ENCODE data around the gene GTPBP6.
"Not testable (repeated sequence)": the region's sequence is repeated elsewhere in the genome, so short reads cannot be mapped to it uniquely, and the experiment has no call there.

GTPBP6 gene

DNA sequence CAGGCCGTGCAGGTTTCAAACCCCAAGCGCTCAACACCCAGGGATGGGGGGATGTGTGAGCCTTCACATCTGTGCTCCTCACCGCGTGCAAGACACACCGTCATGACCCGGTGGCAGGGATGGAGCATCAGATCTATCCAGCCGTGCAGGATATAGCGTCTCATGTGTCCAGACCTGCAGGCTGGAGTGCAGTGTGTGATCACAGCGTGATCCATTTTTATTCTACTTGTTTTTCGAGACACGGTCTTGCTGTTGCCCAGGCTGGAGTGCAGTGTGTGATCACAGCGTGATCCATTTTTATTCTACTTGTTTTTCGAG, 32.7 kb upstream of the GTPBP6 start:
- not testable (repeated sequence) for DNase-seq

DNA sequence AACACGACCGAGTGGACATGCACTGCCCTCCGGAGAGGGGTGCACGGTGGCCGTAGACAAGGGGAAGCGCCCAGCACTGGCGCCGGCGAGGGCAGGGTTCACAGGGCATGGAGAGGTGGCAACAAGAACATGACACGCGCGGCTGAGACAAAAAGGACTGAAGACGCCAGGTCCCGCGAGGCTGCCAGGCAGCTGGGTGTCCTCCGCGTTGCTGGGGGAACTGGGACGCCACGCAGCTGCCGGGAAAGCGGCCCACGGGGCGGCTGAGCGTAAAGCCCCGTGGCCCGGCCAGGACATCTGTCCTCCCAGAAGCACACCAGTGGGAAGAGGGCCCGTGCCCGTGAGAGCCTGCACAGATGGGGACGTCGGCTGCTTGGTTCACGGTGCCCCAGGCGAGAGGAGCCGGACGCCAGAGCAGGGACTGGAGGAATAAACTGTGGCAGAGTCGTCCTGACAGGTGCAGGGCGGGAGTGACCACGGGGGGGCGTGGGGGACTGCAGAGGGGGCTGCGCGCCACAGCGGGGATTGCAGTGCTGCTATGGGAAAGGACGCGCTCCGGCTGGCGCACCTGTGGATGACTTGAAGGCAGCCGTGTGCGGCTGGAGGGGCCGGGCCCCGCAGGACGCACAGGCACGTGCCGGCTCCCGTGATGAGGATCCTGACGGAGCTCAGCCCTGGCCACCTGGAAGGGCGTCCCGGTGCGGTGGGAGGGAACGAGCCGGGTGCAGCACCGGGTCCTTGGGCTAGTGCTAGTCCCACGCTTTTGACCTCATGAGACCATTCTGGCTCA, 32.1 kb upstream of the GTPBP6 start:
- DNase-seq = no peak

DNA sequence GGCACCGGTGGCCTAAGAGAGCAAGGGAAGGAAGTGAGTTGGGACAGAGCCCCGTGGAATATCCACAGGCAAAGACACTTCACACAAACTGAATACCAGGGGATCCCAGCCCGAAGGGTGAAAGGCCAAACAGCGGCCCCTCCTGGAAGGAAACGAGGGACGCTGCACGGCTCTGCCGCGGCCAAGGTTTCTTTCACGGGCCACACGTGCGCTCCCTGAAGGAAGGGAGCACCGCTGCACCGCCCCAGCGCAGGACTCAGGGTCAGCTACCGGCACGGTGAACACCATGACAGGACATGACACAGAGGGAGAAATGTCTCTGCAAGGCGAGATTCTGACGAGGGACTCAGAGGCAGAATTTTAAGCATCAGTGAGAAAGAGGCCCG, 31.5 kb upstream of the GTPBP6 start:
- no peak for DNase-seq

DNA sequence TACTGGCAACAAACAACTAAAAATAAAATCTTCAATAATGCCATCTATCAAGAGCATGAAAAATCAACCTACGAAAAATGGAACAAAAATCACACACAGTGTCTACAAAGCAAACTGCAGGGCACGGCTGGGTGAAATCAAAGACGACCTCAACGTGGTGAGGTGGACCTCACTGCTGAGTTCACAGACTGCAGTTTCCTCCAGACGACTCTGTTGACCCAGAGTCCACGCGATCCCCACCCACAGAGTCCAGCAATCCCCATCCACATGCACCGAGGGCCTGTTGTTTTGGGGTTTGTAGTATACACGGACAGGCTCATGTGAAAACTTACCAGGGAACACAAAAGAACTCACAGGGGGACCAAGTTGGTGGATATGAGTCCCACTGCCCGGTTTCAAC, 31.1 kb upstream of the GTPBP6 start:
- no peak for DNase-seq

- no peak for DNase-seq
Observed at GRCh38 chrX:349196-349595, 30.6 kb upstream of the GTPBP6 start.

DNA sequence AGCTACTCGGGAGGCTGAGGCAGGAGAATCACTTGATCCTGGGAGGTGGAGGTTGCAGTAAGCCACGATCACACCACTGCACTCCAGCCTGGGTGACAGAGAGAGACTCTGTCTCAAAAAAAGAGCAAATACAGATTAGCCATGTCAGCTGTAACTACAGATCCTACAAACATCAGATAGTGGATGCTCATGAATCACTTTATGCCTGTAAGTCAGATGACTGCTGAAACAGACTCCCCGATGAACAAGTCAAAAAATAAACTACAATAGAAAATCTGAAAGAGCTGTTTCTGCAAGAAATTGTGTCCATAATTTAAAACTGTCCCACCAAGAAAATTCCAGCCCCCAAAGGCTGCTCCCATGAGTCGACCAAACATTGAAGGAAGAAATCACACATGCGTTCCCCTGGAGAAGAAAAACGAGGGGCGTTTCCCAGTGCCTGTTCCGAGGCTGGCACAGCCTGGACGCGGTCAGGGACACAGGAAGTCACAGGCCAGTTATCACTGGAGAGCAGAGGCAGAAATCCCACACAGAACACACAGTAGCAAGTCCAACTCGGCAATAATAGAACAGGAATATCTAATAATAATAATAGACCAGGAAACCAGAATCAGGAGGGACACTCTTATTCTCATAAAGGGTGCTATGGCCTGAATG, 30.0 kb upstream of the GTPBP6 start:
- DNase-seq = no peak

- DNase-seq = no peak
Observed at GRCh38 chrX:347351-348117, 28.9 kb upstream of the GTPBP6 start.

GRCh38 chrX:346034-346813, 27.6 kb upstream of the GTPBP6 start:
- DNase-seq = no peak

- no peak for DNase-seq
Observed at GRCh38 chrX:345020-345925, 26.7 kb upstream of the GTPBP6 start.

GRCh38 chrX:344371-344901, 25.8 kb upstream of the GTPBP6 start:
- DNase-seq = no peak

- no peak for DNase-seq
Observed at GRCh38 chrX:341541-342101, 23.0 kb upstream of the GTPBP6 start.

DNA sequence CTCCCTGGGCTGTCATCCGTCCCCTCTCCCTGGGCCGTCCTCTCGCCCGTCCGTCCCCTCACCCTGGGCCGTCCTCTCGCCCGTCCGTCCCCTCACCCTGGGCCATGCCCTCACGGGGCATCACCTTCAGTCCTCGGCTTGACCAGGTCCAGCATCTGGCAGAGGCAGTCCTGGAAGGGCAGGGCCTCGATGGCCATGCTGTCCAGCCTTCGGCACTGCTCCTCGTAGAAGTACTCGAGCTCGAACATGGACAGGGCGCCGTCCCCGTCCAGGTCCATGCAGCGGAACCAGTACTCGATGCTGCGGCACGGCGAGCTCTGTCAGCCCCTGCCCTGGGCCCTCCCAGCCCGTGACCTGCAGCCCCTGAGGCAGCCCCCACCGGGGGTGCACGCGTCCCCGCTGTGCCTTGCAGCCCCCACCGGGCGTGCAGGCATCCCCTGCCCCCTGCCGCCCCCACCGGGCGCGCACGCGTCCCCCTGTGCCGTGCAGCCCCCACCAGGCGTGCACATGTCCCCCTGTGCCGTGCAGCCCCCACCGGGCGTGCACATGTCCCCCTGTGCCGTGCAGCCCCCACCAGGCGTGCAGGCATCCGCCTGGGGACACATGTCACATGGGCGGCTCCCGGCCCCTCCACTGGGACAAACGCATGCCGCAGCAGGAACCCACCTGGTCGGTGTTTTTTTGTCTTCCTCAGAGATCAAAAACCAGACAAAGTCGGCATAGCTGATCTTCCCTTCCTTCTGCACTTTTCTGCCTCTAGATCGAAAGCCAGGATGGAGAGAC, 22.2 kb upstream of the GTPBP6 start:
- no peak for DNase-seq

- DNase-seq = no peak
Observed at GRCh38 chrX:340121-340520, 21.5 kb upstream of the GTPBP6 start.

DNA sequence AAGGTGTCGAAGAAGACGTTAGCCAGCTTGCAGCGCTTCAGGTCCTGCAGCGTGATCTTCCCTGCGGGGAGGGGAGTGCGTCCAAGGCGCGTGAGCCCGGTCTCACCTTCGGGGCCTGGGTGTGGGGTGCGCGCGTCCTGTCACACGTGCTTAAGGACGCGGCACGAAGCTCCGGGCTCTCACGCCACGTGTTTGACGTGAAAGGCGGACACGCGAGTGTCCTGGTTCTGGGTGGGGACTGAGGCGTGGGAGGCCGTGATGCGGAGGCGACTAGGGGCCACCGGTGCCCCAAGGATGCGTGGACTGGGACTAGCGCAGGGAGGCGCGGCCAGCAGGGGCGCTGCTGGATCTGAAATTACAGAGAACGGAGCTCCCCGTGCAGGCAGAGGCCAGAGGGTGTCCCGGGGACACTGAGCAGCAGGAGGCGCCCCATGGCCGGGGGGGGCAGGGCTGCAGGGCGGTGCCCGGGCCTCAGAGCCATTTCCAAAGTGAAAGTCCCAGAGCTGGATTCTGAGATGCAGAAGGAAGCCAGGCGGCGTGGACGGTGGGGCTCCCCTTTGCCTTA, 20.3 kb upstream of the GTPBP6 start:
- DNase-seq = no peak

DNA sequence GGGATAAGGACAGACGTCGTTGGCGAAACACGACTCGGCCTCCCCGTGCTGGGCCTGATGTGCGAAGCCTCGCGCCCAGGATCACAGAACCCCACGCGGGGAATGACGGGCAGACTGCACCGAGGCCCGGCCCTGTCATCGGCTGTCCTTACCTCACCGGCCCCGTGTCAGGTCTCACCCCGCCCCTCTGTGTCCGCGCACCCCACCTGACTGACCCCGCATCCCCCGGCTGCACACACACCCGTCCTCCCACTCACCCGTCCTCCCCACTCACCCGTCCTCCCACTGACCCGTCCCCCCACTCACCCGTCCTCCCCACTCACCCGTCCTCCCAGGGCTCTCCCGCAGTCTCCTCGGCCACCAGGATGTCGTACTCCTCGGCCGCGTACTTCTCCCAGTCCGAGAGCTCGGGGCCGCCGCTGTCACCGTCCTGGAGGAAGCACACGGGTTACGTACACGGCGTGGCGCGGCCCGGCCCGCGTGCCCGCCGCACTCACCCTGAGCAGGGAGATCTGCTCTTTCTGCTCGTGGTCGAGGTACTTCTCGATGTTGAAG, 19.8 kb upstream of the GTPBP6 start:
- no peak for DNase-seq

DNA sequence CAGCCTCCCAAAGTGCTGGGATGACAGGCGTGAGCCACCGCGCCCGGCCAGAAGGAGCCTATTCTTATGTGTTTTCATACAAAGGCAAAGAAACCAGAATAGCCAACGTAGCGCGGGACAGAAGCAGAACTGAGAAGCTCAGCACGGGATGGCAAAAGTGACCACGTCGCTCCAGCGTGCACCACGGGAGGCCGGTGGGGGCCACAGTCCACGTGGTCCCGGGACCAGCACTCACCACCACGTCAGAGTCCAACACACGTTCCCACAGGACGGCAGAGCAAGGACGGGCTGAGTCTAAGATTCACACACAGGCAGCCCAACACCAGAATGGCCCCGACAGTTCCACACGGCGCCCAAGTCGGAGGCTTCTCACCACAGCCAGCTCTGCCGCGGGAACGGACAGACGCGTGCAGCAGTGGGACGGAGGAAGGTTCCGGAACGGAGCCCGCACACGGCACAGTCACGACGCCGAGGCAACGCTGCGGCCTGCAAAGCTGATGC, 18.8 kb upstream of the GTPBP6 start:
- DNase-seq = no peak

GRCh38 chrX:336227-336626, 17.6 kb upstream of the GTPBP6 start:
- no peak for DNase-seq

- no peak for DNase-seq
Observed at GRCh38 chrX:335758-336155, 17.2 kb upstream of the GTPBP6 start.

DNA sequence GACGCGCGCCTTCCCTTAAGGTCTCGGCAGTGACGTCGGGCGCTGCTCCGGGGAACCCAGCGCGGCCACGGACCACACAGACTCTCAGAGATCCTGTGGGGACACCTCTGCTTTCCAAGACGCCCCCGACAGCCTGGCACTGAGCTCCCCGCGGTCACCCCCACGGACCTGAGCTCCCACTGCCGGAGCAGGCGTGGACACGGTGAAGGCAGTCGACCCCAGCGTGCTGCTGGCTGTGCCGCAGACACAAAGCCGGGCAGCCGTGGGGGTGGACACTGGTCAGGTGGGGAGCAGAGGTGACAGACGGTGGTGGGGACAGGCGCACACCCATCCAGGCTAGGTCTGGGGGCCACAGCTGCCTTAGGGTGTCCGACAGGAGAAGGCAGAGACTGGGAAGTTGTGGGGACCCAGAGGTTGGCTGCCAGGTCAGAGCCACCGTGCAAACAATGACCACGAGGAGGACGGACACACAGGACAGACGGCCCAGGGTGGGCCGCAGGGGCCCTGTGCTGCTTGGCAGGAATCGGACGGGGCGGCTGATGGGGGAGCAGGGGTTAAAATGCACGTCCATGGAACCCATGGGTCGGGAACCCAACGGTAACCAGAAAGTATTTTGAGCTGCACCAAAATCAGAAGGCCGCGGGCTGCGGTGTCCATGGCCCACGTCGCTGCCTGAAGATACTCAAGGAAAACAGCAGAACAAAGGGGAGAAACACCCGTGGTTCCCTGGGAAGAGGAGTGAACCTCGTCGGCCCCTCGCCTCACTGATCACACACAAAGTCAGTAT, 16.6 kb upstream of the GTPBP6 start:
- DNase-seq = no peak

Data from NCI-H526 treated with DMSO at 0.1 percent for 48 hours (cell line).